GM12878 (cell line): Measurements from ENCODE around the gene MRGPRF. TPM values are rescaled to one million over a fixed set of nuclear protein-coding genes. Genes with fewer than 3 reads are reported as not detected.
A peak's percentile ranks its signal among the peaks of the same experiment; 100 is the strongest.

ENCODE experiments used
- ATAC-seq: fragments of 200-7000 bp; cut with Tn5 transposase; 3 replicates; pipeline ENCODE4 v1.9.1; 2020; ENCODE audit warnings: mild to moderate bottlenecking, moderate library complexity
- BruUV-seq: library from RNA; stranded (reverse); fragments of 400-500 nt; replicated peaks from 2 replicates; lab custom pipeline; 2021; lab: Mats Ljungman, UMichigan
- CTCF ChIA-PET: fragments of 300-600 bp; sonication (Branson Sonifier 250); formaldehyde crosslinking; extraction: SDS; loops from one replicate; lab custom pipeline; 2021; ENCODE audit warnings: inconsistent platforms; lab: Yijun Ruan, JAX
- POLR2A ChIA-PET: fragments of 350-600 bp; formaldehyde crosslinking; extraction: SDS; loops from one replicate; lab custom pipeline; 2021; ENCODE audit warnings: inconsistent platforms; lab: Charles Lee
- RAD21 ChIA-PET: fragments of 300-600 bp; sonication (Branson Sonifier 250); formaldehyde crosslinking; loops from one replicate; lab custom pipeline; 2023; ENCODE audit warnings: antibody characterized with exemption; ENCODE audit not compliant: unreplicated experiment; lab: Charles Lee
- SMC1A ChIA-PET: fragments of 300-600 bp; sonication (Branson Sonifier 250); formaldehyde crosslinking; loops from one replicate; lab custom pipeline; 2023; ENCODE audit not compliant: unreplicated experiment, uncharacterized antibody; lab: Charles Lee
- DNase-seq: peaks from one replicate; pipeline ENCODE4 v3.0.0-alpha.2; 2011; ENCODE audit warnings: low read depth, low spot score
- FAIRE-seq: peaks from 3 replicates; lab custom pipeline; 2011; peaks lifted over from hg19 to GRCh38; lab: Jason Lieb, UNC
- H2AFZ ChIP-seq: 2 replicates; pipeline ENCODE4 v1.6.0; 2011; ENCODE audit warnings: low read depth, low read length, control low read depth; ENCODE audit not compliant: control insufficient read depth
- H3K27ac ChIP-seq: 2 replicates; pipeline ENCODE4 v1.5.1; 2011; ENCODE audit warnings: control low read depth; ENCODE audit not compliant: control insufficient read depth, insufficient read depth
- H3K27me3 ChIP-seq, 2 experiments: replicated peaks in 1 of 2; 2 replicates each; pipeline versions ENCODE4 v1.6.0 to v1.6.1; 2011; ENCODE audit warnings: low read length in 1 of 2; ENCODE audit not compliant: control insufficient read depth in 2 of 2, insufficient read depth in 2 of 2
- H3K36me3 ChIP-seq, 2 experiments: 2 replicates each; pipeline ENCODE4 v1.5.1; 2011; ENCODE audit warnings: low read length in 1 of 2; ENCODE audit not compliant: control insufficient read depth in 2 of 2, insufficient read depth in 2 of 2
- H3K4me1 ChIP-seq: 2 replicates; pipeline ENCODE4 v1.6.1; 2011; ENCODE audit warnings: mild to moderate bottlenecking, low read length, moderate library complexity, mixed read lengths; ENCODE audit not compliant: control insufficient read depth, insufficient read depth
- H3K4me2 ChIP-seq: 2 replicates; pipeline ENCODE4 v1.6.0; 2011; ENCODE audit warnings: control low read depth; ENCODE audit not compliant: control insufficient read depth, insufficient read depth
- H3K4me3 ChIP-seq: fragments of 200-600 bp; sonication (generic); 2 replicates; pipeline ENCODE4 v1.5.1; 2016
- H3K79me2 ChIP-seq: 2 replicates; pipeline ENCODE4 v1.6.0; 2011; ENCODE audit warnings: low read length; ENCODE audit not compliant: control insufficient read depth, insufficient read depth
- H3K9ac ChIP-seq: 2 replicates; pipeline ENCODE4 v1.8.0; 2011; ENCODE audit warnings: low read length, control low read depth, mixed read lengths; ENCODE audit not compliant: control insufficient read depth, insufficient read depth
- H3K9me3 ChIP-seq: replicated peaks from 3 replicates; pipeline ENCODE4 v1.5.1; 2011; ENCODE audit warnings: mild to moderate bottlenecking, low read length; ENCODE audit not compliant: control insufficient read depth, insufficient read depth
- H4K20me1 ChIP-seq: 2 replicates; pipeline ENCODE4 v1.6.0; 2011; ENCODE audit not compliant: control insufficient read depth, insufficient read depth
- ASH2L ChIP-seq: fragments of 300-600, 200-600 bp; sonication (generic); IDR thresholded peaks from 2 replicates; pipeline ENCODE4 v1.6.1; 2017; ENCODE audit warnings: low read depth, mild to moderate bottlenecking, borderline replicate concordance
- BMI1 ChIP-seq: fragments of 450-650 bp; IDR thresholded peaks from 2 replicates; pipeline ENCODE4 v1.6.1; 2016; ENCODE audit warnings: mild to moderate bottlenecking, moderate library complexity, borderline replicate concordance
- CHD2 ChIP-seq: IDR thresholded peaks from 2 replicates; pipeline ENCODE4 v1.6.1; 2011; ENCODE audit warnings: low read depth, low read length, improper control_type of control experiment, borderline replicate concordance
- MYB ChIP-seq: fragments of 150-350 bp; IDR thresholded peaks from 2 replicates; pipeline ENCODE4 v1.6.1; 2014; ENCODE audit warnings: mild to moderate bottlenecking, low read depth, low read length, borderline replicate concordance
- PBX3 ChIP-seq: IDR thresholded peaks from 2 replicates; pipeline ENCODE4 v1.6.1; 2011; ENCODE audit warnings: mild to moderate bottlenecking, low read depth, low read length, moderate library complexity; ENCODE audit not compliant: insufficient replicate concordance
- POLR2AphosphoS2 ChIP-seq: IDR thresholded peaks from 2 replicates; pipeline ENCODE4 v1.6.1; 2011; ENCODE audit warnings: low read depth, mild to moderate bottlenecking, low read length, improper control_type of control experiment, moderate library complexity
- RELB ChIP-seq: fragments of 450-650 bp; IDR thresholded peaks from 2 replicates; pipeline ENCODE4 v1.6.1; 2017; ENCODE audit warnings: low read depth, mild to moderate bottlenecking, moderate library complexity
- ZNF217 ChIP-seq: fragments of 450-650 bp; IDR thresholded peaks from 2 replicates; pipeline ENCODE4 v1.6.1; 2017; ENCODE audit warnings: antibody characterized with exemption, mild to moderate bottlenecking
- ZNF24 ChIP-seq: fragments of 450-650 bp; IDR thresholded peaks from 2 replicates; pipeline ENCODE4 v1.6.1; 2017; ENCODE audit warnings: antibody characterized with exemption, mild to moderate bottlenecking
- ZNF274 ChIP-seq: IDR thresholded peaks from one replicate; pipeline ENCODE4 v1.8.0; 2011; ENCODE audit not compliant: insufficient read length, insufficient read depth
- WGBS: methylation state at CpG from one replicate; pipeline ENCODE4 v1.1.6; 2016; ENCODE audit warnings: low lambda C conversion rate; ENCODE audit not compliant: insufficient replicate concordance, insufficient coverage; ENCODE audit errors: missing lambda C conversion rate; 5-methylcytosine and 5-hydroxymethylcytosine counted together
- in situ Hi-C: fragments of 300-500 bp; cut with MboI; formaldehyde crosslinking; loops from 9 replicates; pipeline ENCODE4 v1.14.3; 2018; ENCODE audit warnings: mixed read lengths
- intact Hi-C: fragments of 100-400 bp; cut with micrococcal nuclease; formaldehyde crosslinking; loops from one replicate; pipeline ENCODE4 v1.14.2; 2022; ENCODE audit not compliant: unreplicated experiment
- polyA plus RNA-seq, 11 experiments: library from polyadenylated mRNA; depleted of rRNA in 4 of 11; unstranded in 6 of 11; stranded (reverse) in 5 of 11; fragments of >200 nt; fragmentation: Nextera tagmentation in 4 of 11; fragmentation: Illumina TruSeq in 1 of 11; extraction: Ambion mirVana in 4 of 11; extraction: Trizol in 1 of 11; gene quantifications; 1 replicate in 1 of 11; 2 replicates in 10 of 11; pipeline versions ENCODE4 v1.2.1 to v1.2.3, GENCODE V29; 2011 to 2016; ENCODE audit warnings: inconsistent platforms in 2 of 11, missing spikeins in 2 of 11, low read depth in 1 of 11
- total RNA-seq, 4 experiments: library from RNA; depleted of rRNA in 3 of 4; stranded (reverse); fragments of >200 nt in 3 of 4; fragmentation: Illumina TruSeq in 1 of 4; extraction: Trizol in 1 of 4; gene quantifications; 2 replicates each; pipeline versions ENCODE4 v1.2.1 to v1.2.3, GENCODE V29; 2013 to 2021

MRGPRF gene
- total and polyA plus RNA-seq, 10 of the 15 experiments (the other 5 are each of a cell fraction or from before 2014, with no cell fraction given): not detected

- TF ChIP-seq PBX3: peak; percentile 74
Measured at GRCh38 chr11:69010964-69011623, 2.0 kb downstream of the MRGPRF start (continued).

- ATAC-seq: no peak
- no peak overlapping the region for H3K9ac ChIP-seq
- H3K27ac ChIP-seq: no peak overlapping the region
- peaks cover 4 to 6% of the 10 kb centered on the region in 2 experiments; a peak in 3 of 4 replicates for H3K27me3 ChIP-seq
- intact Hi-C loops (no loop called here), in situ Hi-C loops (no loop called here)
- no TSS peak for BruUV-seq
- RAD21 ChIA-PET: no interaction called here
- no peak overlapping the region for H2AFZ ChIP-seq
- TF ChIP-seq ZNF274 (no peak), POLR2AphosphoS2 (no peak), ASH2L (no peak), BMI1 (no peak), RELB (no peak), MYB (no peak), CHD2 (no peak), ZNF217 (no peak), ZNF24 (no peak)
- H3K4me1 ChIP-seq: no peaks in the 10 kb centered on the region
- no peak overlapping the region for H3K4me3 ChIP-seq
- WGBS: 41% methylated on average over 9 of the region's 9 CpGs
- H4K20me1 ChIP-seq: no peaks in the 10 kb centered on the region
- no peaks in the 10 kb centered on the region for H3K9me3 ChIP-seq
- SMC1A ChIA-PET: no interaction called here
- CTCF ChIA-PET: interaction anchor here (0.5 kb wide), 1 partner anchor 60 kb away, joined by 3 read pairs; no protein-coding TSS in a partner anchor
- no peak for FAIRE-seq
- no peaks in the 10 kb centered on the region for H3K36me3 ChIP-seq
- H3K79me2 ChIP-seq: no peaks in the 10 kb centered on the region
- POLR2A ChIA-PET: no interaction called here
- DNase-seq: no peak
- no peak overlapping the region for H3K4me2 ChIP-seq
Measured at GRCh38 chr11:69010361-69010891, 2.6 kb downstream of the MRGPRF start.
